DOHH2 (cell line): ENCODE data around the gene C4orf51.

Experiments used
- EZH2phosphoT487 ChIP-seq: fragments of 200-600 bp; sonication (generic); IDR thresholded peaks from 2 replicates; pipeline ENCODE4 v1.6.1; 2017; ENCODE audit warnings: borderline replicate concordance, mild to moderate bottlenecking, antibody characterized with exemption, low read length, moderate library complexity, mixed read lengths
- TF ChIP-seq, protein P1 (sequence below): fragments of 200-600 bp; sonication (generic); IDR thresholded peaks from one replicate; pipeline ENCODE4 v1.5.1; 2014; ENCODE audit warnings: antibody characterized with exemption, mild to moderate bottlenecking, low read depth, low read length; ENCODE audit not compliant: poor library complexity, severe bottlenecking

GRCh38 chr4:145735347-145735675 lies 55.4 kb downstream of the C4orf51 start:
- TF ChIP-seq, protein P1, sequence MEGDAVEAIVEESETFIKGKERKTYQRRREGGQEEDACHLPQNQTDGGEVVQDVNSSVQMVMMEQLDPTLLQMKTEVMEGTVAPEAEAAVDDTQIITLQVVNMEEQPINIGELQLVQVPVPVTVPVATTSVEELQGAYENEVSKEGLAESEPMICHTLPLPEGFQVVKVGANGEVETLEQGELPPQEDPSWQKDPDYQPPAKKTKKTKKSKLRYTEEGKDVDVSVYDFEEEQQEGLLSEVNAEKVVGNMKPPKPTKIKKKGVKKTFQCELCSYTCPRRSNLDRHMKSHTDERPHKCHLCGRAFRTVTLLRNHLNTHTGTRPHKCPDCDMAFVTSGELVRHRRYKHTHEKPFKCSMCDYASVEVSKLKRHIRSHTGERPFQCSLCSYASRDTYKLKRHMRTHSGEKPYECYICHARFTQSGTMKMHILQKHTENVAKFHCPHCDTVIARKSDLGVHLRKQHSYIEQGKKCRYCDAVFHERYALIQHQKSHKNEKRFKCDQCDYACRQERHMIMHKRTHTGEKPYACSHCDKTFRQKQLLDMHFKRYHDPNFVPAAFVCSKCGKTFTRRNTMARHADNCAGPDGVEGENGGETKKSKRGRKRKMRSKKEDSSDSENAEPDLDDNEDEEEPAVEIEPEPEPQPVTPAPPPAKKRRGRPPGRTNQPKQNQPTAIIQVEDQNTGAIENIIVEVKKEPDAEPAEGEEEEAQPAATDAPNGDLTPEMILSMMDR, result no peak
- no peak for TF ChIP-seq EZH2phosphoT487
